Spleen (tissue), 11 donors: Measurements from ENCODE around the gene GJB4. TPM values are rescaled to one million over a fixed set of nuclear protein-coding genes. Genes with fewer than 3 reads are reported as not detected.
"Not testable (repeated sequence)": the region's sequence is repeated elsewhere in the genome, so short reads cannot be mapped to it uniquely, and the experiment has no call there.

Experiments
- DNase-seq: peaks from one replicate; pipeline ENCODE4 v3.0.0-alpha.2; 2020
- H3K27ac ChIP-seq, 8 donors: fragments of 200-600 bp; sonication (generic) in 7 of 8; 1 replicate in 4 of 8; 2 replicates in 4 of 8; pipeline versions ENCODE4 v1.5.0 to v1.8.0; 2016 to 2021; ENCODE audit warnings: inconsistent platforms in 4 of 8, mild to moderate bottlenecking in 4 of 8, moderate library complexity in 1 of 8
- H3K27me3 ChIP-seq, 7 donors: fragments of 200-600 bp; sonication (generic) in 6 of 7; replicated peaks in 1 of 7; 1 replicate in 4 of 7; 2 replicates in 3 of 7; pipeline versions ENCODE4 v1.5.0 to v1.8.0; 2016 to 2021; ENCODE audit warnings: inconsistent platforms in 3 of 7, mild to moderate bottlenecking in 1 of 7
- H3K36me3 ChIP-seq, 6 donors: fragments of 200-600 bp; sonication (generic) in 5 of 6; 1 replicate in 4 of 6; 2 replicates in 2 of 6; pipeline versions ENCODE4 v1.5.0 to v1.8.0; 2016 to 2021; ENCODE audit warnings: inconsistent platforms in 2 of 6
- H3K4me1 ChIP-seq, 6 donors: fragments of 200-600 bp; sonication (generic) in 5 of 6; 1 replicate in 3 of 6; 2 replicates in 3 of 6; pipeline versions ENCODE4 v1.5.0 to v1.8.0; 2016 to 2021; ENCODE audit warnings: inconsistent platforms in 3 of 6
- H3K4me3 ChIP-seq, 8 donors: fragments of 200-600 bp; sonication (generic) in 7 of 8; 1 replicate in 4 of 8; 2 replicates in 4 of 8; pipeline versions ENCODE4 v1.5.0 to v1.8.0; 2016 to 2021; ENCODE audit warnings: inconsistent platforms in 4 of 8, mild to moderate bottlenecking in 4 of 8, moderate library complexity in 2 of 8
- H3K9me3 ChIP-seq, 8 donors: fragments of 200-600 bp; sonication (generic) in 7 of 8; 1 replicate in 4 of 8; 2 replicates in 4 of 8; pipeline versions ENCODE4 v1.5.0 to v1.8.0; 2016 to 2021; ENCODE audit warnings: inconsistent platforms in 4 of 8
- CTCF ChIP-seq, 11 experiments: fragments of 200-600 bp in 7 of 11; fragments of 450-650 bp in 4 of 11; sonication (generic) in 4 of 11; IDR thresholded peaks in 8 of 11; conservative IDR thresholded peaks in 3 of 11; 1 replicate in 7 of 11; 2 replicates in 4 of 11; pipeline versions ENCODE4 v1.4.0 to v1.8.0; 2016 to 2021; ENCODE audit warnings: antibody characterized with exemption in 11 of 11, inconsistent platforms in 4 of 11, mild to moderate bottlenecking in 1 of 11
- POLR2A ChIP-seq, 3 donors: fragments of 450-650 bp; IDR thresholded peaks; one replicate each; pipeline ENCODE4 v1.5.1; 2017; ENCODE audit warnings: antibody characterized with exemption in 3 of 3, mild to moderate bottlenecking in 1 of 3
- POLR2AphosphoS5 ChIP-seq, 3 donors: sonication (generic); formaldehyde crosslinking; IDR thresholded peaks; one replicate each; pipeline ENCODE4 v1.5.1; 2017; ENCODE audit warnings: antibody characterized with exemption in 3 of 3
- WGBS, 5 donors: extraction: QIAGEN DNeasy Blood & Tissue Kit in 3 of 5; methylation state at CpG; one replicate each; pipeline versions ENCODE4 v1.1.5 to v1.1.7; 2013 to 2018; 5-methylcytosine and 5-hydroxymethylcytosine counted together
- intact Hi-C: fragments of 100-400 bp; cut with DNase I; formaldehyde crosslinking; loops from one replicate; pipeline ENCODE4 v1.15.0; 2023; ENCODE audit warnings: low total_unique reads
- polyA plus RNA-seq, 3 donors: library from polyadenylated mRNA; stranded (reverse); fragments of 200-250 nt; gene quantifications; one replicate each; pipeline ENCODE4 v1.2.1, GENCODE V29; 2013
- total RNA-seq, 7 donors: library from RNA; depleted of rRNA in 3 of 7; stranded (reverse); fragments of >200 nt in 3 of 7; fragmentation: NEBNext Ultra II Directional in 4 of 7; extraction: Animal tissue kit (Norgen Biotek cat#: 25700) in 4 of 7; gene quantifications; one replicate each; pipeline versions ENCODE4 v1.1.0 to v1.2.1, GENCODE V29; 2016 to 2021
- donor health status: healthy with polysubstance abuse.
- donor health status: DM: no; HTN: no; CAD: no; lungs with moderate emphysema.
- donor health status: DM: no; HTN: no; CAD: no.
- donor health status: Bipolar disorder and iron deficiency.
- donor health status: healthy.
- donor health status: DM: no; HTN: no; CAD: no.
- donor health status: DM: yes; HTN: yes; CAD: no.

Gene GJB4
- total and polyA plus RNA-seq, 10 donors = not detected

GRCh38 chr1:34736692-34737091 is 22.8 kb upstream of the GJB4 start:
- intact Hi-C loops = no loop called here
- WGBS, 5 donors = 69 to 91% (median 79%) methylated on average over 10 of the region's 10 CpGs
- Histone ChIP-seq H3K27ac (no peak overlapping the region), H3K27me3 (peaks cover 0 to 15% (median 0%) of the 10 kb centered on the region in 7 donors), H3K4me1 (no peaks in the 10 kb centered on the region), H3K9me3 (no peaks in the 10 kb centered on the region), H3K4me3 (no peak overlapping the region), H3K36me3 (no peaks in the 10 kb centered on the region)
- TF ChIP-seq POLR2AphosphoS5 (IDR thresholded peaks at IDR 0.05) = no peak
- TF ChIP-seq CTCF (IDR thresholded peaks at IDR 0.05 in 8 of 11, conservative IDR thresholded peaks at IDR 0.05 in 3 of 11) = no peak
- TF ChIP-seq POLR2A (IDR thresholded peaks at IDR 0.05) = no peak
- DNase-seq = no peak

GRCh38 chr1:34737236-34737635 is 22.3 kb upstream of the GJB4 start:
- H3K4me3 ChIP-seq = not testable (repeated sequence)
- 81 to 95% (median 87%) methylated on average over 12 of the region's 12 CpGs for WGBS, 5 donors

GRCh38 chr1:34739613-34740012 is 19.9 kb upstream of the GJB4 start:
- 39 to 71% (median 57%) methylated on average over 3 of the region's 3 CpGs for WGBS, 5 donors
- DNase-seq = no peak

More at GRCh38 chr1:34737236-34737635, 22.3 kb upstream of the GJB4 start:
- DNase-seq, H3K36me3 ChIP-seq, H3K4me1 ChIP-seq, H3K27ac ChIP-seq, intact Hi-C loops, H3K9me3 ChIP-seq: not testable (repeated sequence)
- peaks cover 0 to 21% (median 0%) of the 10 kb centered on the region in 7 donors for H3K27me3 ChIP-seq

GRCh38 chr1:34740161-34740868 is 19.2 kb upstream of the GJB4 start:
- H3K4me3 ChIP-seq = no peak overlapping the region
- no peak for DNase-seq
- peaks cover 0 to 6% (median 0%) of the 10 kb centered on the region in 6 donors for H3K4me1 ChIP-seq
- no peaks in the 10 kb centered on the region for H3K9me3 ChIP-seq
- TF ChIP-seq POLR2A (IDR thresholded peaks at IDR 0.05) (no peak), POLR2AphosphoS5 (IDR thresholded peaks at IDR 0.05) (no peak), CTCF (IDR thresholded peaks at IDR 0.05 in 8 of 11, conservative IDR thresholded peaks at IDR 0.05 in 3 of 11) (no peak)
- 51 to 69% (median 58%) methylated on average over 18 of the region's 18 CpGs for WGBS, 5 donors
- peaks cover 0 to 30% (median 0%) of the 10 kb centered on the region in 7 donors for H3K27me3 ChIP-seq
- no peak overlapping the region for H3K27ac ChIP-seq
- intact Hi-C loops = loop anchor here (10.0 kb wide), 2 partner anchors 276 to 1106 kb away; no protein-coding TSS in a partner anchor
- H3K36me3 ChIP-seq = no peaks in the 10 kb centered on the region

More at GRCh38 chr1:34739613-34740012, 19.9 kb upstream of the GJB4 start:
- Histone ChIP-seq H3K36me3 (no peaks in the 10 kb centered on the region), H3K9me3 (no peaks in the 10 kb centered on the region), H3K4me3 (no peak overlapping the region), H3K27me3 (peaks cover 0 to 30% (median 0%) of the 10 kb centered on the region in 7 donors), H3K27ac (no peak overlapping the region), H3K4me1 (peaks cover 0 to 6% (median 0%) of the 10 kb centered on the region in 6 donors)
- no peak for TF ChIP-seq CTCF (IDR thresholded peaks at IDR 0.05 in 8 of 11, conservative IDR thresholded peaks at IDR 0.05 in 3 of 11)
- no peak for TF ChIP-seq POLR2A (IDR thresholded peaks at IDR 0.05)
- no peak for TF ChIP-seq POLR2AphosphoS5 (IDR thresholded peaks at IDR 0.05)
- intact Hi-C loops = loop anchor here (10.0 kb wide), 2 partner anchors 275 to 1105 kb away; no protein-coding TSS in a partner anchor
